Measurements from ENCODE around the gene TENM3.

DNA sequence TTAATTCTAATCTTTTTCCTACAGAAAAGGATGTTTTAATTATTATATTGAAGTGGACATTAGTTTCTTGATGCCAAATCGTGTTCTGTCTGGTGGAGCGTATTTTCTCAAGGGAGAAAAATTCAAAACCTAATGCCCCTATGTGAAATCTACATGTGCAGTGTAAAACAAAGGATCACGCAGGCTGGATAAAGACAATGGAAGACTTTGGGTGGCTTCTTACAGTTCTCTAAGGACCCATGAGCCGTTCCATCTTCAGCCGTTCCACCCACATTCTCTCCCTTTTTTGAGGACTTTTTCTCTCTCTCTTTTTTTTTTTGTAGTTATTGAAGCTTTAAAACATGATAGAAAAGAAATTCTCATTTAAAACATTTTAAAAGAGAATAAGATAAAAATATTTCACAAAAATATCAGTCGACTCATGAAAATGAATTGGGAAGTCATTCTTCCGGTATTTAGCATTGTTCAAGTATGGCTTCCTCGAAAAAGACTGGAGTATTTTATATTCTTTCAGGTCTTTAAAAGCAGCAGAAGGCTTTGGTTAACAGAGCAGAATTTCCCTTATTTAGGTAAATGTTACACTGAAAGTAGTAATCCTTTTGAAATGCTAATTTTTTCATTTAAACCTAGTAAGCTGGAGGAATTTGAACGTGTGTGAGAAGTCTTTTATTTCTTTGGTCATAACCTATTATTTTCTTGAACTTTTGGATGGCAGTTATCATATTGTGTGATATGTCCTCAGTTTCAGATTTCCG lies 11.0 kb downstream of the TENM3 start:
- TF ChIP-seq POLR2A (IDR thresholded peaks at IDR 0.05) = no peak
- TF ChIP-seq, protein P1, sequence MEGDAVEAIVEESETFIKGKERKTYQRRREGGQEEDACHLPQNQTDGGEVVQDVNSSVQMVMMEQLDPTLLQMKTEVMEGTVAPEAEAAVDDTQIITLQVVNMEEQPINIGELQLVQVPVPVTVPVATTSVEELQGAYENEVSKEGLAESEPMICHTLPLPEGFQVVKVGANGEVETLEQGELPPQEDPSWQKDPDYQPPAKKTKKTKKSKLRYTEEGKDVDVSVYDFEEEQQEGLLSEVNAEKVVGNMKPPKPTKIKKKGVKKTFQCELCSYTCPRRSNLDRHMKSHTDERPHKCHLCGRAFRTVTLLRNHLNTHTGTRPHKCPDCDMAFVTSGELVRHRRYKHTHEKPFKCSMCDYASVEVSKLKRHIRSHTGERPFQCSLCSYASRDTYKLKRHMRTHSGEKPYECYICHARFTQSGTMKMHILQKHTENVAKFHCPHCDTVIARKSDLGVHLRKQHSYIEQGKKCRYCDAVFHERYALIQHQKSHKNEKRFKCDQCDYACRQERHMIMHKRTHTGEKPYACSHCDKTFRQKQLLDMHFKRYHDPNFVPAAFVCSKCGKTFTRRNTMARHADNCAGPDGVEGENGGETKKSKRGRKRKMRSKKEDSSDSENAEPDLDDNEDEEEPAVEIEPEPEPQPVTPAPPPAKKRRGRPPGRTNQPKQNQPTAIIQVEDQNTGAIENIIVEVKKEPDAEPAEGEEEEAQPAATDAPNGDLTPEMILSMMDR (IDR thresholded peaks at IDR 0.05) = no peak

All from testis (tissue), 2 donors.